Inflammatory macrophage (primary cell): ENCODE measurements around the gene ST6GALNAC2.
"Not testable (repeated sequence)": the region's sequence is repeated elsewhere in the genome, so short reads cannot be mapped to it uniquely, and the experiment has no call there.

Experiments used
- DNase-seq, 2 donors: peaks; one replicate each; pipeline ENCODE4 v3.0.0-alpha.2; 2020 to 2022

Gene ST6GALNAC2

DNA sequence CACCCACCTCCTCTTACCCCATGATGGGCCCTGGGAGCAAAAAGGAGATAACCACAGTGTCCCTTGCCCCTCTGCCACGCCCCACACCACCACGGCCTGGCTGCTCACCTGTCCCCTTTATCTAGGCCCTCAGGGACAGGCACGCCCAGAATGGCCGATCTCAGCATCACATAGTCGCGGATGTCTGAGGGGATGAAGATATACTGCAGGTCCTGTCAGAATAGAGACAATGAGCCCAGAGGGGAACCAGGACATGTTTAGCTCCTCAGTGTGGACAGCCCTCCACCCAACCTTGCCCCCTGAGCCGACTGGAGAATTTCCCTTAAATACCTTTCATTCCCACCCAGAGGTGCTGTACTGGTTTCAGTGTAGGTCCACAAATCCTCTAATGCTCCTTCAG, 15.2 kb downstream of the ST6GALNAC2 start:
- no peak for DNase-seq

DNA sequence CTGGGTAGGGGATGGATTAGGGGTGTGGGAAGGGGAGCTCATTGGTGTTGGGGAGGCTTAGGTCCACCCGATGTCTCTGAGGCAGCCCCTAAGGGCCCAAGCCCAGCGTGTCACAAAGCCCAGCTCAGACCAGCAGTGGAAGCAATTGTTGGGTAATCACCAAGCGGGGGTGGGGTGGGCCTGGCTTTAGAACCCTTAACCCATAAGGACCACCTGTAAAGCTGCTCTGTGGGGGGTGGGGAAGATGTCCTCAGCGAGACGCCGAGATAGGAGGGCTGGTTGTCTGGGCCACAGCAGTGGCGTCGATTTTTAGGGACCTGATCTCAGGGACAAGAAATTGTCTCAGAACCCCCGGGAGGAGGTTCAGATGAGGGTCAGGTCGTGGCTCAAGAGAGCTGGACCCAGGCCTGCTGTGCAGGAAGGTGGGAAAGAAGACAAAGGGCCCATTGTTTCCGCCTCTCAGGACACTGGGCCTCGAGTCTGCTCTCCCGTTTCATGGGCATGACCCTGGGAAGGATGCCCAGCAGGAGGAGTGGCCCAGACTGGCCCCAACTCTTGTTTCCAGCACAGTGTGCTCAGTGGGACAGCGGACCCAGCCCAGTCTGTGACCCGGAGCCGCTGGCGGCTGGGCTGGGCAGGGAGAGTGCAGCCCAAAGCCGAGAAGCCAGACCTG, 15.9 kb downstream of the ST6GALNAC2 start:
- DNase-seq: no peak

DNA sequence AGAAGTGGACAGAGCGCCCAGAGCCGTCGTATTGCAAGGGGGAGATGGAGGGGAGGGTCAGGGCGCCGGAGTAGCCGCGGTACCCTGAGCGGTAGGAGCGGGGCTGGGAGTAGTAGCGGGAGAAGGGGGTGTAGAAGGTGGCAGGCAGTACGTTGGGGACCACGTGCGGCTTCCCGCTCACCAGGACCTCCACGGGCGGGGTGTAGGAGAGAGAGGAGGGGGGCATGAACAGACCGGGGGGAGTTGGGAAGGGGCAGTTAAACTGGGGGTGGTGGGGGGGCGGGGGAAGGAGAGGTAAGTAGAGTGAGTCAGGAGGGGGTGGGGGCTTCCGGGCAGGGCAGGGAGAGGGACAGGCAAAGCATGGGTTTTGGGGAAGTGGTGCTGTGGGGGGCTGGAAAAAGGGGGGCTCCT, 16.8 kb downstream of the ST6GALNAC2 start:
- no peak for DNase-seq

DNA sequence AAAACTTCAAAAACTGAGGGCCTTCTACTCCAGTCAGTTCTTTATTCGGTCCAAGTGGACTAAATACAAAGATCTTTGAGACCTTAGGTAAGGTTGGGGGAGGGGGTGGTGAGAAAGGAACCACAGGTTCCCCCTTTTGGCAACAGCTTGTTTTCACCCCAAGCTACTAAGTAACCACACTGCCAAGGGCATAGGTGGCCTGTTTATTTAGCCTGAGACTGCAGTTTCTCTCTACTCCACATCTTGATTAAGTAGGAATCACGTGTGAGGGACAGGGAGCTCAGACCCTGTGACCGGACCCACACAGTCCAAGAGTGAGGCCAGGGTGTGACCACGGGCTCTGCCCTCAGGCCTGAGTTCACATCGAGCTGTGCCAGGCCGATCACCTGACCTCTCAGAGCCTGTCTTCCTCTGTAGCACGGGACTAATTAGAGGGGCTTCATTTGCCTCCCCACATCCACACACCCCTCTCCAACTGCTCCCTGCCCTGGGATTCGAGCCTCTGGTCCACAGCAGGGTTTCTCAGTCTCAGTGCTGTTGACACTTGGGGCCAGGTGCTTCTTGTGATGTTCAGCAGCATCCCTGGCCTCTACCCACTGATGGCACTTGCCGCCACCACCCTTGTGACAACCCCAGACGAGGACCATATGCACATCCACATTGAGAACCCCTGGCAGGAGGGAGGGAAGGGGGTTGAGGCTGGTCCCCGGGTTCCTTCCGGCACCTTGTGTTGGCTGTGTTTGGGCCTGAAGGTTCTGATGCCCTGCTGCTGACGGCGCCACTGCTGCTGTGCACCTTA, 17.8 kb downstream of the ST6GALNAC2 start:
- peak; percentile 44 to 48 for DNase-seq

DNA sequence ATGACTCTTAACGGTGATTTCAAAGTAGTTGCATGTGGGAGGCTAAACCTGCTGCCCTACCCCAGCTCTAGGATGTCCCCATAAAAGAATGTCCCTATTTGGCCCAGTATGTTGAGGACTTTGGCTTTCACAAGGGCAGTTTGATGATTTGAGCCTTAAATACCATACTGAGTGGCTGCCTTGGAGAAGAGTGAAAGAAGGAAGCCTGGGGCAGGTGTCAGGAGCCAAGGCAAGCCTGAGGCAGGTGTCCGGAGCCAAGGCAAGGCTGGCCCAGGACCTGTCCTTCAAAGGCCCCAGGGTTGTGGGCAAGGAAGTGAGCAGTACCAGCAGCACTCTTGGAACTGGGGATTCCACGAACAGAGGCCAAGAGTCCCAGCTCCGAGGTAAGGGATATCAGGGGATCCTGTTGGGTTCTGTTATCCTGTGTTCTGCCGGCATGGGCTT, 18.6 kb downstream of the ST6GALNAC2 start:
- DNase-seq: no peak

DNA sequence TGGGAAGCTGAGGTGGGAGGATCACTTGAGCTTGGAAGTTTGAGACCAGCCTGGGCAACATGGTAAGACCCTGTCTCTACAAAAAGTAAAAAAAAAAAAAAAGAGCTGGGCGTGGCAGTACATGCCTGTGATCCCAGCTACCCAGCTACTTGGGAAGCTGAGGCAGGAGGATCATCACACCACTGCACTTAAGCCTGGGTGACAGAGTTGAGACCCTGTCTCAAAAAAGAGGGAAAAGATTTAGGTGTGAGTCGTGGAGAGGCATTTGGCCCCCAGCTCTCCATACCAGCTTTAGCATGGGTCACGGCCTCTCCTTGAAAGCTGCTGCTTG, 19.1 kb downstream of the ST6GALNAC2 start:
- no peak for DNase-seq

DNA sequence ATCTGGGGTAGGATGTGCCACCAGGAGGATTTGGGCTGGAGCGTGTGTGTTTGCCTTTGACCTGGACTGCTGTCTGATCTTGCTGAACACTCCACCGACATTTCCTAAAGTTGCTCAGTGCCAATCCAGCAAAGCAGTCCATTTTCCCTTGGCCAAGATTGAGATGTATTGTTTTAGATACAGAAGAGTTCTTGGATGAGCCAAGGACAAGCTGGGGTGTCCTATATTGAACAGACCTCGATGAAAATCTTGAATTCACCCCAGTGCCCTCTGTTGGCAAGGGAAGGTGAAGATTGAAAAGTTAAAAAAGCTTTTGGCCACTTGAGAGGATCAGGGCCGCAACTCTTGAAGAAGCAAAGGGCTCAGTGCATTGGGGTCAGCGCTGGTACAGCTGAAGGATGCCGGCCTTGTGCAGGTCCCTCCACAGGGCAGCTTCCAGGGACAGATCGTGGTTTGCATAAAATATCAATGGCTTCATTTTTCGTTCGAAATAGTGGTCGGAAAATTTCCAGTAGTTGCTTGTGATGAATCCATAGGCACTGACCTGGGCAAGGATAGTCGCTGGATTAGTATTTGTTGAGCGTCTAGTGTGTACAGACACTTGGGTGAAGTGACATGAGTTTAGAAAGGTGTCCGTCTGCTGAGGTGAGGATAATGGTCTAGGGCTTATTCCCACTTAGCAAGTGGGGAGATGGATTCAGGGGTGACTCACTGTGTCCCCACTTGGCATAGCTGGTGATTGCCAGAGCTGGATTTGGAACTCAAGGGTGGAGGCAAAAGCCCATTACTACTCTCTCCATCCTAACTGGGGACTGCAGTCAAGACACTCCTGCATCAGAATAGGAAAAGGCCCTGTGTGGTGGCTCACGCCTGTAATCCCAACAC, 19.7 kb downstream of the ST6GALNAC2 start:
- DNase-seq: no peak

DNA sequence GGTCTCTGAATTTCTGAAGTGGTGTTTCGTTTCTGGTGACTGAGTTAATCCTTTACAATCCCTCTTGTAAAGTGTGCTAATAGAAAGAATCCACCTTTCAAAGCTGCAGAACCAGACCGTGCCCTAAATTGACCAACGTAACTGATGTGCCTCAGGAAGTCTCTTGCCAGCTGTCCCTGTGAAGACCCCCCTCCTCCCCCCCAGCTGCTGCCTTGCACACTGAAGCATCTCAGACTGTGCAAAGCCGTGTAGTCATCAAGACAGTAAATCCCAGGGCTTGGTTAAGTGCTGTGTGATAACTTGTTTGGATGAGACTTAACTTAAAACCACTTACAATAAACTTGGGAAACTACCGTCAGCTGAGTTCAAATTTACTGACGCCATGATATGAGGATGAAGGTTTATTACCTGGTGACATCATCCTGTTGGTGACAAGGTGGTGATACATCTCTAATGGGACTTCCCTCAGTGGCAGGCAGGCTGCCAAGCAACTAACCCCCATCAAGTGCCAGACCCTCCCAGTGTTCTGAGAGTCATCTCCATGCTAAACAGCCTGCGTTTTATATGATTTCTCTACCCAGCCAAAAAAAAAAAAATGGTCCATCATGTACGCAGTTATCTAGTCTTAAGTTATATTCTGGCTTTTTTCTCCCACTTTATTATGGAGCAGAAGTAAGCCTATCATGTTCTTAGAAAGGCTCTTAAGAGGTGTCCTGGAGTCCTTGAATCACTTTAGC, 20.5 kb downstream of the ST6GALNAC2 start:
- not testable (repeated sequence) for DNase-seq

DNA sequence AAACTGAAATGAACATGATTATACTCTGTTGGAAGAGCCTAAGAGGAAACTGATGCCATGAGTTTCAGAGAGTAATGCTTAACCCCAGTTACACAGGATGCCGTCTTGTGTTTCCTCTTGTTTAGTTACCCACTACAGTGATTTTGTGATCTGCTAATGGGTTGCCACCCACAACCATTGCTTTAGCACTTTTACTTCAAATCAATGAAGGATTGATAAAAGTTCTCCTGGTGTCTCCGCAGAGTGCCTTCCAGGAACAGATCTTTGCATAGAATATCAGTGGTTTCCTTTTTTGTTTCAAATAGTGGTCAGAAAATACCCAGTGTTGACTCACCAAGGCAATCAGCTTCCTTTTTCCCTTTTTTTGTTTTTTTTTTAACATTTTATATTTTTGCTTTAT, 22.3 kb downstream of the ST6GALNAC2 start:
- not testable (repeated sequence) for DNase-seq

DNA sequence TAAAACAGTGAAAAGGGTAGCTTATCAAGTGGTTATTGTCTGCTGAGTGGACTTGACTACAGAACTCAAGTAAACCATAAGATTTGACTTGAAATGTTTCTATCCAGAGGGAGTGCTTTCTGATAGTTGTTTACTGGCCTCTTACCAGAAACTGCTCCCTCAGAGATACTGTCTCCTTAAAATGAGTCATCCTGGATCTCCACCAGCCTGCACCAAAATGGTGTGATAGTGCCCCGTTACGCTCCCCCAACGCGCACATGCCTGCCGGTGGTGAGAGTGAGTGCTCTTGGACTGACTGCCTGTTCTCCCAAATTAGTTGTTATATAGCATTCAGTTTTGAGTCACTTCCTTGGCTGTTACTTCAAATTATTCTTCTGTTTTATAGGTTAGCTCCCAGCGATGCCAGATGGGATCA, 22.9 kb downstream of the ST6GALNAC2 start:
- no peak for DNase-seq

DNA sequence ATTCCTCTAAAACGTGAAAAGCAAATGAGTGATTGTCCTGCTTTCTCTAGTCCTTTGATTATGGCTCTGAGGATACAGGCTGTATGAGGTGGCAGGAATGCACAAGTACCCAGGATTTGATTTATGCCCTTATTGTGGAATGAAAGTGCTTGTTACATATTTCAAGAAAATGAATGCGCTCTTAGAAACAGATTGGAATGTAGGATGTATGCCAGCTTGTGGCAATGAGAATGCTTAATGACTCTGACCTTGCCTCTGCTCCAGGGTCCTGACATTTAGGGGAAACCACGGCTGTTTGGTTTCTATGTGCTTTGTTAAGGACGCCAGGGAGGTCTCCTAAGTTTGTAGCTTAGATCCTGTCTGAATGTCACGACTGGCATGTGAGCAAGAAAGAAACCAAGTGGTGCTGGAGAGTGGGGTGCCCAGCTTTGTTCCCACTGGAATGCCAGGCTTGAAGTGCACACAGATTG, 23.8 kb downstream of the ST6GALNAC2 start:
- no peak for DNase-seq

DNA sequence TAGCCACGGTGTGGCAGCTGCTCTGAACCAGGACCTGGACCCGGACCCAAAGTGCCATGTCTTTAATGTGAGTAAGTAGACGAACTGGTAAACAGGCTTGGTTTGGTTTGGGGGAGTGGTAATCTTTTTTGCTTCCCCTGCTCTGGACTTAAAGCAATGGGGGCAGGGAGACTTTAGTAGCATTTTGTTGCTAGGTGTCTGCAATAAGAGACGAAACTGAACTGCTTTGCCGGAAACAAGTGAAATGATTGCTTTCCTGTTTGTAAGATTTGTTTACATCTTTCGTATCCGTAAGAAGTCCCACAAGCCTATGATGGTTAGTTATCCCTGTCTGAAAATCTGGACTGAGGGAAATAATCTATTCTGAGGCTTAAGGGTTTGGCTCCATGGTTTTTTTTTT, 24.3 kb downstream of the ST6GALNAC2 start:
- no peak for DNase-seq

DNA sequence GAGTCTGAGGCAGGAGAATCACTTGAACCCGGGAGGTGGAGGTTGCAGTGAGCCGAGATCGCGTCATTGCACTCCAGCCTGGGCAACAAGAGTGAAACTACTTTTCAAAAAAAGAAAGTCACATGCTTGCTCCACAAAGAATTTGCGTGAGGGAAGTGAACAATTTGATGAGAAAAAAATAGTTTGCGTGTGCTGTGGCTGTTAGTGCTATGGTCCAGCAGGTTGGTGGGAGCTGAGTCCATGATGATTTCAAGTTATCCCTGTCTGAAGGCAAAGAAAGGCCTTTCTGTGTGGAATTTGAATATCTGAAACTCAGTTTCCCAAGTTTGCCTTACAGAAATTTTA, 24.8 kb downstream of the ST6GALNAC2 start:
- no peak for DNase-seq

DNA sequence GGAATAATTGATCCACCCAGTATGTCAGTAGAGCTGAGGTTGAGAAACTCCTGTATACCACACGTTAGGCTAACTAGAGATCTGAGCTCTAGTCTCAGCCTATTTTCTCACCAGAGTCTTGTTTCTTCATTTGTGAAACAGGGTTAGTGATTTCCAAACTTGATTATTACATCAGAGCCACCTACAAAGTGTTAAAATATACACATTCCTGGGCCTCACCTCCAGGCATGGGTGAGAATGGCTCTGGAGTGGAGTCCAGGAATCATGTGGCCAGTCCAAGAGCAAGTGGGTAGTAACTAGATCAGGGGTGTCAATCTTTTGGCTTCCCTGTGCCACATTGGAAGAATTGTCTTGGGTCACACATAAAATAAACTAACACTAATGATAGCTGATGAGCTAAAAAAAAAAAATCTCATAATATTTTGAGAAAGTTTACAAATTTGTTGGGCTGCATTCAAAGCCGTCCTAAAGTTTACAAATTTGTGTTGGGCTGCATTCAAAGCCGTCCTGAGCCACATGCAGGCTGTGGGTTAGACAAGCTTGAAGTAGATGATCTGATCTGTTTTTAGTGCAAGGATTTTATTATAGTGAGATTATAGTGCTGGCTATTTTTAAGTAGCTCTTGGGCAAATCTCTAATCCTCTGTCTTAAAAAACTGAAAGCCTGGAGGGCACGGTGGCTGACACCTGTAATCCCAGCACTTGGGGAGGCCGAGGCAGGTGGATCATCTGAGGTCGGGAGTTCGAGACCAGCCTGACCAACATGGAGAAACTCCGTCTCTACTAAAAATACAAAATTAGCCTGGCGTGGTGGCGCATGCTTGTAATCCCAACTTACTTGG, 25.4 kb downstream of the ST6GALNAC2 start:
- DNase-seq: peak; percentile 30 to 47

DNA sequence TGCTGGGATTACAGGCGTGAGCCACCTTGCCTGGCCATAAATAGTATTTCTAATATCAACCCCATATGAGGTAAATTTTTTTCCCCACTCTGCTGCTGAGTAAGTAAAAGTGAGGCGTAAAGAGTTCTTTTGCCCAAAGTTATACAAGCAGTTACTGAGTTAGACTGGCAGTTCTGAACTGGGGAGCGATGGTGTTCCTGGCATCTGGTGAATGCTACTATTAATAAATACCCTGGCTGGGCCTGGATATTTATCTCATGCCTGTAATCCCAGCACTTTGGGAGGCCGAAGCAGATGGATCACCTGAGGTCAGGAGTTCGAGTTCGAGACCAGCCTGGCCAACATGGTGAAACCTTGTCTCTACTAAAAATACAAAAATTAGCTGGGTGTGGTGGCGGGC, 26.2 kb downstream of the ST6GALNAC2 start:
- not testable (repeated sequence) for DNase-seq

DNA sequence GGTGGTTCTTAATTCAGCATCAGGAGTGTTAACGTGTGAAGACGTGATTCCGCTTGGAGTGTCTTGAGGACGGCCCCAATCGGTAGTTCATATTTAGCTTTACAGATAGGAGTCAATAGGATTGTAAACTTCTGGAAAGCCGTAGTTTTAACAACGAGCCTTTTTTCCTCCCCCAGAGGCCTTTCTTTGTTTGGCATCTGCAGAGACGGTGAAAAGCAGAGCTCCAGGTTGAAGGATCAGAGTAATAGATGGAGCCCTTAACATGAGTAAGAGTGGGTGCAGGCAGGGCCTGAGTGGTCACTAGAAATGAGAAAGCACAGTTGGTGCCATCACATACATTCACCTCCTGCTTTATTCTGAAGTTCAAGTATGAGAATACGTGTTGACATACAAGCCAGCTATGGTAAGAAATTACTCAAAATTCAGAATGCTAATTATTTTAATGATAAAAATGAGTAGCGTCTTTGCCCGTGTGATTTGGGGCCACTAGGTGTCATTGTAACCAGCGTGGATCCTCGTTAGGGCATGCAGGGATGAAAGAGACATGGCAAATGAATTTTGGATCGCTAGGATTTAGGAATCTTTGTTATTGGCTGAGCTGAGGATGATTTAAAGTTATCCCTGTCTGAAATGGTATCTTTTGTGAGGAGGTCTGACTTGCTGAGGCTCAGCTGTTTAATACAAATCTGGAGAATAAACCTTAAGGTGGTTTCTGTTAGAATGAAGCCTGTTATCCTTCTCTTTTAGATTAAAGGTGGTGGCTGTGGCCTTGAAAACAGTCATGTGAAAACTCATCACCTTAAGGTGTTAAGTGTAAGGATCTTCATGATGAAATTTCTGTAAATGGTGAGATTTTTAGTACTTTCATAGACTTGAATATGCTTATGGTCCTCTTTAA, 27.2 kb downstream of the ST6GALNAC2 start:
- DNase-seq: no peak

DNA sequence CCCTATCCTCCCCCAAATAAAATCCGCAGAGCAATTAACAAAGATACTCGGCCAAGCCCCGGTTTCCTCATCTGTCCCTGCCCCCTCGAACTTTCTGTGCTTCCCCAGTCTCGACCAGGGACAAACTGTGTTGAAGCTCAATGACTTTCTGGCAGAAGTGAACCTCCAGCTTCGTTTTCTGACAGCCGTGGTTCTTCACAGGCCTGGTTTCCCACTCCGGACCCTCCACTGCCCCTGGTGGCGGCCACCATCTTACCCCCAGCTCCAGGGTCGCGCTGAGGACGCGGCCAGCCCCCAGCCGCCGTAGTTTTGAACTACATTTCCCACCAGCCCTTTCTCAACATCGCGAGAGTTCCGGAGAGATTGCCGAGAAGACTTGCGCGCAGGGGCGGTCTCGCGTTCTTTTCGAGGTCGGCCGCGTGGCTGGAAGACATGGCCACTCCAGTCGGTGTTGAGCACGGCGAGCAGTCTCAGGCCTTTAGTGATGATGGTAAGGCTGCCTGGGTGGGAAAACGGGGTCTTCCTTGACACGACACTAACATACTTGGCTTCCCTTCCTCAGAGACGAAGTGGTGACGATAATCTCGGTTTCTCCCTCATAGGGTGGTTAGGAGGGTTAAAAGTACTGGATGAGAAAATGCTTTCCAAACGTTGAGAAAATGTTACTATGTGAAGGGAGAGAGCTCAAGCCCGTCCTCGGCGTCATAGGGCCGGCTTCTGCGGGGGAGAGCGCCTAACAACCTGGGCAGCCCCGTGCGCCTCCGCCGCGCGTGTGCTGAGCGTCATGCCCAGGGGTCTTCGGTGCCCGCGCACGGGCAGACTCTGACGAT, 28.1 kb downstream of the ST6GALNAC2 start:
- peak; percentile 97 for DNase-seq

DNA sequence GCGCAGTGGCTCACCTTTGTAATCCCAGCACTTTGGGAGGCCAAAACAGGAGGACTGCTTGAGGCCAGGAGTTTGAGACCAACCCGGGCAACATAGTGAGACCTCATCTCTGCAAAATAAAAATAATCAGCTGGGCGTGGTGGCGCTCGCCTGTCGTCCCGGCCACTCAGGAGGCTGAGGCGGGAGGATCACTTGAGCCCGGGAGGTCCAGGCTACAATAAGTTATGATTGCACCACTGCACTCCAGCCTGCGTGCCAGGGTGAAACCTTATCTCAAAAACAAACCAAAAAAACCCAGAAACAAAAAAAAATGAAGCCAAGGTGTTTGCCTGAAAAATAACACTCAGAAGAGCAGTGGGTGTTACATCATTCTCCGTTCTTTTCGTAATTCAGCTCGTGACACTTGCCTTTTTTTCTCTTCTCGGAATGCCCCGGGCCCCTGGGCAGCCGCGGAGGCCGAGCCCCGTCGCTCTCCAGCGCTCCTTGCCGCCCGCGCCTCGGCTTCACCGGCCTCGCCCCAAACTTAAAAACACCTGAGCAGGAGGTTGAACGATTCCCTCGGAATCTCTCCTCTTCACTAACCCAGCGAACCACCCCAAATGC, 28.8 kb downstream of the ST6GALNAC2 start:
- DNase-seq: peak; percentile 78

DNA sequence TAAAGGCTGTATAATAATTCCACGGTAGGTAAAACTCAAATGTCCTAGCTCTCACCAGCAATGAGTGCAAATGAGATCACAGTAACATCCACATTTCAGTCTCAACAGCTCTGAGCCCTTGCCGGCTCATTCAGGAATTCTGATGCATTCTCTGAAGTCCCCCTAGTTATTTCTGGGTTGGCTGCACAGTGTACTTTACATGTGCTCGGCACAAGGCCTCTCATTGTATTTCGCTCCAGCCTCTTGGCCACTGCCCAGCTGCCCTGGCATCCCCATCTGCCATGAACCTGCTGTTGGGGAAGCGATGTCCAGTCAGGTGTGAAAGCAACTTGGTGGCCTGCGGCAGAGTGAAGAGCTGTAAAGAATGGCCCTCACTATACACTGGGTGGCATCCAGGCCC, 31.5 kb downstream of the ST6GALNAC2 start:
- DNase-seq: no peak
